HCT116 (cell line): ENCODE data around the gene TTYH1. TPM values are rescaled to one million over a fixed set of nuclear protein-coding genes. Genes with fewer than 3 reads are reported as not detected.

Experiments used
- ATAC-seq: fragments of 200-7000 bp; cut with Tn5 transposase; 2 replicates; pipeline ENCODE4 v1.9.1; 2020; ENCODE audit warnings: mild to moderate bottlenecking, moderate library complexity
- BruUV-seq: library from RNA; stranded (reverse); fragments of 400-500 nt; replicated peaks from 2 replicates; lab custom pipeline; 2021; lab: Mats Ljungman, UMichigan
- CTCF ChIA-PET: fragments of 300-600 bp; sonication (Branson Sonifier 250); formaldehyde crosslinking; loops from one replicate; lab custom pipeline; 2021; ENCODE audit warnings: antibody characterized with exemption; lab: Charles Lee
- POLR2A ChIA-PET: fragments of 300-600, 350-600 bp; sonication (Branson Sonifier 250); formaldehyde crosslinking; loops from one replicate; lab custom pipeline; 2021; ENCODE audit warnings: antibody characterized with exemption; lab: Charles Lee
- RAD21 ChIA-PET, 2 experiments: fragments of 300-600 bp; sonication (Branson Sonifier 250); formaldehyde crosslinking; loops; one replicate each; lab custom pipeline; 2023; ENCODE audit warnings: low total read pairs in 2 of 2; ENCODE audit not compliant: uncharacterized antibody in 2 of 2, unreplicated experiment in 2 of 2, low non-redundant PET in 1 of 2; lab: Charles Lee
- DNase-seq: peaks from one replicate; pipeline ENCODE4 v3.0.0-alpha.2; 2010; ENCODE audit warnings: low read depth, low spot score
- H2AFZ ChIP-seq: fragments of 200-600 bp; shearing (Covaris generic), sonication (generic); 2 replicates; pipeline ENCODE4 v1.6.1; 2017; ENCODE audit warnings: low read depth, mixed run types, mixed read lengths, antibody characterized with exemption, low read length; ENCODE audit not compliant: poor library complexity, severe bottlenecking
- H3K27ac ChIP-seq: 2 replicates; pipeline ENCODE4 v1.5.1; 2012; ENCODE audit warnings: low read depth, low read length
- H3K27me3 ChIP-seq: fragments of 200-600 bp; sonication (generic); 2 replicates; pipeline ENCODE4 v1.6.1; 2016; ENCODE audit warnings: mixed run types, low read length, mixed read lengths; ENCODE audit not compliant: insufficient read depth
- H3K36me3 ChIP-seq, 2 experiments: fragments of 200-500 bp in 1 of 2; fragments of 200-600 bp in 1 of 2; sonication (Bioruptor generic) in 1 of 2; sonication (generic) in 1 of 2; 2 replicates each; pipeline versions ENCODE4 v1.5.1 to v1.6.1; 2014 to 2016; ENCODE audit warnings: low read length in 2 of 2, inconsistent platforms in 1 of 2, mixed read lengths in 1 of 2, mixed run types in 1 of 2; ENCODE audit not compliant: insufficient read depth in 2 of 2, control insufficient read depth in 1 of 2
- H3K4me1 ChIP-seq, 2 experiments: fragments of 200-600 bp in 1 of 2; sonication (generic) in 1 of 2; 2 replicates each; pipeline versions ENCODE4 v1.5.1 to v1.6.1; 2012 to 2017; ENCODE audit warnings: low read length in 2 of 2, inconsistent platforms in 1 of 2, mild to moderate bottlenecking in 1 of 2, mixed read lengths in 1 of 2, mixed run types in 1 of 2, moderate library complexity in 1 of 2; ENCODE audit not compliant: insufficient read depth in 2 of 2, control insufficient read depth in 1 of 2
- H3K4me2 ChIP-seq: fragments of 200-600 bp; sonication (generic); 2 replicates; pipeline ENCODE4 v1.6.1; 2017; ENCODE audit warnings: mixed run types, low read length, mixed read lengths
- H3K4me3 ChIP-seq, 2 experiments: fragments of 200-600 bp in 1 of 2; sonication (generic) in 1 of 2; replicated peaks in 1 of 2; 2 replicates each; pipeline ENCODE4 v1.5.1; 2011 to 2016; ENCODE audit warnings: low read length in 2 of 2, control low read depth in 1 of 2, low read depth in 1 of 2, mild to moderate bottlenecking in 1 of 2, mixed read lengths in 1 of 2, mixed run types in 1 of 2
- H3K79me2 ChIP-seq: fragments of 200-600 bp; sonication (generic); 2 replicates; pipeline ENCODE4 v1.6.1; 2017; ENCODE audit warnings: mild to moderate bottlenecking, mixed run types, low read length, moderate library complexity, mixed read lengths; ENCODE audit not compliant: insufficient read depth
- H3K9ac ChIP-seq: fragments of 200-600 bp; sonication (generic); 2 replicates; pipeline ENCODE4 v1.6.1; 2016; ENCODE audit warnings: low read length, mixed read lengths
- H3K9me2 ChIP-seq: fragments of 200-600 bp; sonication (generic), shearing (Covaris generic); 2 replicates; pipeline ENCODE4 v1.6.1; 2017; ENCODE audit warnings: mixed run types, mild to moderate bottlenecking, moderate library complexity; ENCODE audit not compliant: insufficient read depth
- H3K9me3 ChIP-seq, 2 experiments: fragments of 200-500 bp in 1 of 2; fragments of 200-600 bp in 1 of 2; sonication (Bioruptor generic) in 1 of 2; sonication (generic) in 1 of 2; 2 replicates each; pipeline ENCODE4 v1.6.1; 2014 to 2017; ENCODE audit warnings: low read length in 2 of 2, mixed read lengths in 2 of 2, inconsistent platforms in 1 of 2, low read depth in 1 of 2, mild to moderate bottlenecking in 1 of 2, mixed run types in 1 of 2, moderate library complexity in 1 of 2; ENCODE audit not compliant: control insufficient read depth in 1 of 2, insufficient read depth in 1 of 2
- H4K20me1 ChIP-seq: fragments of 200-600 bp; sonication (generic), shearing (Covaris generic); 2 replicates; pipeline ENCODE4 v1.6.1; 2017; ENCODE audit warnings: mixed run types, mild to moderate bottlenecking, moderate library complexity; ENCODE audit not compliant: insufficient read depth
- ATF3 ChIP-seq: IDR thresholded peaks from 2 replicates; pipeline ENCODE4 v1.6.1; 2012
- CBX3 ChIP-seq: IDR thresholded peaks from 2 replicates; pipeline ENCODE4 v1.6.1; 2012; ENCODE audit warnings: low read depth
- CTCF ChIP-seq, 3 experiments: fragments of 200-600 bp in 1 of 3; sonication (generic) in 1 of 3; IDR thresholded peaks in 2 of 3; conservative IDR thresholded peaks in 1 of 3; 2 replicates each; pipeline ENCODE4 v1.5.1; 2012 to 2017; ENCODE audit warnings: low read depth in 2 of 3, low read length in 2 of 3, antibody characterized with exemption in 1 of 3, borderline replicate concordance in 1 of 3, control low read depth in 1 of 3, mild to moderate bottlenecking in 1 of 3, mixed read lengths in 1 of 3, mixed run types in 1 of 3, moderate library complexity in 1 of 3; ENCODE audit not compliant: insufficient read depth in 1 of 3
- EZH2phosphoT487 ChIP-seq: fragments of 200-600 bp; IDR thresholded peaks from 2 replicates; pipeline ENCODE4 v1.6.1; 2018; ENCODE audit warnings: antibody characterized with exemption, borderline replicate concordance
- POLR2A ChIP-seq: IDR thresholded peaks from 2 replicates; pipeline ENCODE4 v1.7.0; 2011; ENCODE audit warnings: borderline replicate concordance; ENCODE audit not compliant: insufficient read depth, insufficient read length; ENCODE audit errors: extremely low read depth
- POLR2AphosphoS5 ChIP-seq: IDR thresholded peaks from 2 replicates; pipeline ENCODE4 v1.6.1; 2011; ENCODE audit warnings: mild to moderate bottlenecking, low read depth, low read length, moderate library complexity
- REST ChIP-seq: IDR thresholded peaks from 2 replicates; pipeline ENCODE4 v1.6.1; 2012; ENCODE audit warnings: low read depth
- SIN3A ChIP-seq: IDR thresholded peaks from 2 replicates; pipeline ENCODE4 v1.6.1; 2012; ENCODE audit warnings: low read depth
- TCF7L2 ChIP-seq: IDR thresholded peaks from 2 replicates; pipeline ENCODE4 v1.7.0; 2011; ENCODE audit warnings: borderline replicate concordance, inconsistent platforms; ENCODE audit not compliant: insufficient read depth, insufficient read length; ENCODE audit errors: extremely low read depth
- YY1 ChIP-seq: IDR thresholded peaks from 2 replicates; pipeline ENCODE4 v1.6.1; 2011; ENCODE audit warnings: low read length, low read depth, moderate library complexity, mild to moderate bottlenecking; ENCODE audit not compliant: insufficient replicate concordance; ENCODE audit errors: extremely low read depth
- ZFX ChIP-seq: fragments of 450-650 bp; IDR thresholded peaks from 2 replicates; pipeline ENCODE4 v1.6.1; 2017
- ZNF274 ChIP-seq: fragments of 200-500 bp; sonication (Bioruptor generic); IDR thresholded peaks from 2 replicates; pipeline ENCODE4 v1.6.1; 2014; ENCODE audit warnings: mild to moderate bottlenecking, low read depth, low read length, inconsistent platforms
- intact Hi-C: fragments of 100-400 bp; cut with micrococcal nuclease; formaldehyde crosslinking; loops from 2 replicates; pipeline ENCODE4 v1.10.0; 2022
- total RNA-seq: library from RNA; stranded (reverse); gene quantifications from one replicate; pipeline ENCODE4 v1.2.1, GENCODE V29; 2021; ENCODE audit not compliant: unreplicated experiment

TTYH1 gene
- total RNA-seq, 1 experiment from 2014 or later = 0.37 TPM

- CTCF ChIA-PET = interaction anchor here (1.3 kb wide), 1 partner anchor 9 kb away, joined by 4 read pairs; no protein-coding TSS in a partner anchor
- no peak within 1 kb of the TSS for H3K27ac ChIP-seq
These were observed 58.0 kb downstream of the TTYH1 start, which contains the start of gene CDC42EP5 for GRCh38 chr19:54473071-54473891. Gene CDC42EP5, minus strand, starts transcription at chr19:54473296. Its CDS starts 7,749 bp downstream, at chr19:54465547.

GRCh38 chr19:54473892-54474372 lies 58.7 kb downstream of the TTYH1 start:
- H4K20me1 ChIP-seq = no peaks in the 10 kb centered on the region
- ATAC-seq = no peak
- RAD21 ChIA-PET = no interaction called here
- no peaks in the 10 kb centered on the region for H3K36me3 ChIP-seq
- no peak overlapping the region for H3K4me2 ChIP-seq
- no peaks in the 10 kb centered on the region for H3K9me2 ChIP-seq
- H2AFZ ChIP-seq = no peak overlapping the region
- no peak overlapping the region for H3K4me3 ChIP-seq
- H3K9me3 ChIP-seq = no peaks in the 10 kb centered on the region
- no peak for DNase-seq
- peaks cover 6 to 9% of the 10 kb centered on the region in 2 experiments; a peak in 3 of 4 replicates for H3K4me1 ChIP-seq
- H3K27ac ChIP-seq = no peak overlapping the region
- POLR2A ChIA-PET = interaction anchor here (1.5 kb wide), 1 partner anchor 11 kb away, joined by 9 read pairs; the partner anchor contains the start of gene LENG9
- no peaks in the 10 kb centered on the region for H3K79me2 ChIP-seq
- BruUV-seq = no TSS peak
- intact Hi-C loops = no loop called here
- H3K27me3 ChIP-seq = no peaks in the 10 kb centered on the region
- H3K9ac ChIP-seq = no peak overlapping the region
- CTCF ChIA-PET = interaction anchor here (1.3 kb wide), 1 partner anchor 8 kb away, joined by 4 read pairs; no protein-coding TSS in a partner anchor
- TF ChIP-seq TCF7L2 = no peak
- TF ChIP-seq EZH2phosphoT487 = no peak
- TF ChIP-seq REST = no peak
- TF ChIP-seq YY1 = no peak
- TF ChIP-seq POLR2A = no peak
- TF ChIP-seq ZNF274 = no peak
- TF ChIP-seq CTCF (IDR thresholded peaks at IDR 0.05 in 2 of 3, conservative IDR thresholded peaks at IDR 0.05 in 1 of 3; ENCODE audit: borderline replicate concordance in 1 of 3, insufficient read depth in 1 of 3, low read depth in 2 of 3, low read length in 2 of 3) = no peak
- TF ChIP-seq CBX3 = no peak

More at GRCh38 chr19:54473071-54473891, 58.0 kb downstream of the TTYH1 start, which contains the start of gene CDC42EP5:
- Histone ChIP-seq H3K4me3 (no peak within 1 kb of the TSS), H3K9me2 (no peaks in the 10 kb centered on the region), H3K4me1 (peaks cover 6 to 9% of the 10 kb centered on the region in 2 experiments; a peak in 3 of 4 replicates), H3K27me3 (no peaks in the 10 kb centered on the region), H3K9me3 (no peaks in the 10 kb centered on the region), H3K9ac (no peak within 1 kb of the TSS), H3K79me2 (no peaks in the 10 kb centered on the region), H2AFZ (peak within 1 kb of the TSS; percentile 58), H3K4me2 (peak within 1 kb of the TSS; percentile 49), H3K36me3 (no peaks in the 10 kb centered on the region), H4K20me1 (no peaks in the 10 kb centered on the region)
- ATAC-seq (peak; percentile 79), DNase-seq (no peak)
- BruUV-seq = no TSS peak
- RAD21 ChIA-PET = no interaction called here
- no peak for TF ChIP-seq ZFX
- TF ChIP-seq POLR2AphosphoS5 = no peak
- TF ChIP-seq ATF3 = no peak
- TF ChIP-seq SIN3A = no peak
- intact Hi-C loops = no loop called here
- POLR2A ChIA-PET = interaction anchor here (0.6 to 1.5 kb wide), 2 partner anchors 10 to 12 kb away, joined by 3 to 9 read pairs; partner anchors contain the start of gene LENG9
